Fibroblast of villous mesenchyme (primary cell): ENCODE measurements around the gene COX6A2. TPM values are rescaled to one million over a fixed set of nuclear protein-coding genes. Genes with fewer than 3 reads are reported as not detected.

Experiments
- DNase-seq: peaks from one replicate; pipeline ENCODE4 v3.0.0-alpha.2; 2010; ENCODE audit warnings: low read depth
- H3K4me3 ChIP-seq: 2 replicates; pipeline ENCODE4 v1.5.1; 2011; ENCODE audit warnings: low read depth, mild to moderate bottlenecking, low read length
- CTCF ChIP-seq: IDR thresholded peaks from 2 replicates; pipeline ENCODE4 v1.5.1; 2012; ENCODE audit warnings: low read depth, mild to moderate bottlenecking, low read length; ENCODE audit not compliant: insufficient read depth
- total RNA-seq: library from RNA; depleted of rRNA; stranded (reverse); fragments of >200 nt; gene quantifications from 2 replicates; pipeline ENCODE4 v1.2.3, GENCODE V29; 2012

COX6A2 gene
- total RNA-seq, 1 donor = not detected

GRCh38 chr16:31435341-31436220 lies 7.4 kb upstream of the COX6A2 start:
- DNase-seq = no peak
- no peak overlapping the region for H3K4me3 ChIP-seq
- TF ChIP-seq CTCF = no peak

DNA sequence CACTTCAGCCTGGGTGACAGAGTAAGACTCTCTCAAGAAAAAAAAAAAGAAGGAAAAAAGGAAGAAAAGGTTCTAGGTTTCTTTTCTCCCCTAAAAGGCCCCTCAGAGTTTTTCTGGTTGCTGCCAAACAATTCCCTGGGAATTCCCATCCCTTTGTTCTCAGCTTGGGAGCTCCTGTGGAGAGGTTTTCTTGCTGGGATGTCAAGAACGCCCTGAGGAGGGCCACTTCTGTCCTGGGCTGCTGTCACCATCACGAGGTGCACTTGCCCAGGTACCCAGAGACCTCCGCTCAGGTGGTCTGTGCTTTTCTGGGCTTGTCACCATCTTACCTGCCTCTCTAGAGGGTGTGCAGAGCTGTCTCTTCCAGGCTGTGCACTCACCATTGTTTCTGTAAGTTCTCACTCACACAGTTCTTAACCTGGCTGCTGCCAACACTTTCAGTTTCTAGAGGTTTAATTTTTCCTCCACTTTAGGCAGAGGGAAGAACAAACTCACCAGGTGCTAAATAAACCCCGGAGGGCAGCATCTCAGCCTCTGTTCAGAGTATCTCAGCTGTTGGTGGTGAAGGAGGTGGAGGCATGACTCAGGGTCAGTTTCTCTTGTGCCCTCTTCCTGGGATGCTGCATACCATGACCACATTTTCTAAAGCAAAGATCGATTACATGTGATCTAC lies 2.4 kb upstream of the COX6A2 start:
- TF ChIP-seq CTCF = no peak

DNA sequence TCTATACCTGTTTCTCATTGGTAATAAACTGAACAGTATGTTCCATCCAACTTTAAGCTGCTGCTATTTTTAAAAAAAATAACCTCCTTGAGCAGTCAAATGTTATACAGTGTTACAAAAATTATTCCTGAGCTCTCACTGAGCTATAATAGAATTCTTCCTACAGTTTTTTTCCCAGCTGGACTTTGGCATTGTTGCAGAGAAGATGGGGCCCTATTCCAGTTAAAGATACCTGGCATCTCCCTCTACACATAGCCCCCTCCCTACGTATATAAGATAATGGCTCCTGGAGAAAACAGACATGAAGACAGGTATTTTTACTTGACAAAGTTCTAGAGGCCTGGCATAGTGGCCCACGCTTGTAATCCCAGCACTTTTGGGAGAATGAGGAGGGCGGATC lies 1.6 kb upstream of the COX6A2 start:
- no peak overlapping the region for H3K4me3 ChIP-seq
- no peak for TF ChIP-seq CTCF
- DNase-seq = no peak

More for the DNA sequence above, 2.4 kb upstream of the COX6A2 start:
- DNase-seq = no peak
- H3K4me3 ChIP-seq = no peak overlapping the region

DNA sequence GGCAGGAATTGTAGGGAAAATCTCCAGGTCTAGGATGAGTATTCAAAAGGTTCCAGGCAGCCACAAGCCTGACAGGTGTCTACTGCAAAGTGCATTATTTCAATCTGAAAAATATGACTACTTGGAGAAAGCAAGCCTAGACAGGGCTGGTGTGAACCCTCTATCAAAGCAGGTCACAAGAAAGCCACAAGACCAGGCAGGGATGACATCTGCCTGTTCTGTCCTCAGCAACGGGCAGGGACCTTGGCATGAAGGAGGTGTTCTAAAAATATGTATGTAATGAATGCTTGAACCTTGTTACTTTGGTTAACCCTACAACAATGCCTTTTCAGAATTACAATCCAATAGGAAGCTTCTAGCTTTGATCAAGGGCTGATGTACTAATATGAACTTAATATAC lies 1.2 kb upstream of the COX6A2 start:
- no peak for TF ChIP-seq CTCF
- no peak for DNase-seq
- H3K4me3 ChIP-seq = no peak overlapping the region

- TF ChIP-seq CTCF = no peak
- DNase-seq = no peak
- H3K4me3 ChIP-seq = no peak overlapping the region
Observed at GRCh38 chr16:31428638-31429247, 583 bp upstream of the COX6A2 start.

- peak overlapping the region; percentile 49 for H3K4me3 ChIP-seq
- no peak for TF ChIP-seq CTCF
- DNase-seq = peak; percentile 33
Observed at GRCh38 chr16:31427441-31428278, 500 bp downstream of the COX6A2 start.
